CD4-positive, CD25-positive, alpha-beta regulatory T cell (primary cell): ENCODE results near the gene TMEM179. TPM values are rescaled to one million over a fixed set of nuclear protein-coding genes. Genes with fewer than 3 reads are reported as not detected.
"Not testable (repeated sequence)": the region's sequence is repeated elsewhere in the genome, so short reads cannot be mapped to it uniquely, and the experiment has no call there.

Experiments
- ATAC-seq, 2 donors: fragments of 150-1000 bp; cut with Tn5 transposase; one replicate each; pipeline ENCODE4 v1.10.0; 2021; ENCODE audit warnings: low read depth in 2 of 2, moderate number of reproducible peaks in 2 of 2, moderate library complexity in 1 of 2
- DNase-seq, 3 donors: peaks; one replicate each; pipeline versions ENCODE4 v3.0.0 to v3.0.0-alpha.2; 2012 to 2022; ENCODE audit warnings: mixed read lengths in 1 of 3
- H3K27ac ChIP-seq: one replicate; pipeline ENCODE4 v1.7.0; 2013; ENCODE audit warnings: mild to moderate bottlenecking, low read length; ENCODE audit not compliant: insufficient read depth, poor library complexity, severe bottlenecking
- H3K27me3 ChIP-seq: one replicate; pipeline ENCODE4 v1.7.0; 2013; ENCODE audit warnings: low read length; ENCODE audit not compliant: control insufficient read depth, insufficient read depth
- H3K36me3 ChIP-seq: one replicate; pipeline ENCODE4 v1.7.0; 2013; ENCODE audit warnings: mild to moderate bottlenecking, low read length, moderate library complexity; ENCODE audit not compliant: control insufficient read depth, insufficient read depth
- H3K4me1 ChIP-seq: 2 replicates; pipeline ENCODE4 v1.7.0; 2013; ENCODE audit warnings: mild to moderate bottlenecking, low read length; ENCODE audit not compliant: insufficient read depth, control insufficient read depth, poor library complexity, severe bottlenecking
- H3K4me3 ChIP-seq: one replicate; pipeline ENCODE4 v1.7.0; 2013; ENCODE audit warnings: low read depth, mild to moderate bottlenecking, low read length, moderate library complexity
- H3K9me3 ChIP-seq, 2 experiments: 1 replicate in 1 of 2; 2 replicates in 1 of 2; pipeline ENCODE4 v1.7.0; 2013; ENCODE audit warnings: low read length in 2 of 2, mild to moderate bottlenecking in 1 of 2, moderate library complexity in 1 of 2; ENCODE audit not compliant: control insufficient read depth in 2 of 2
- H3K27ac Mint-ChIP-seq, 3 donors: one replicate each; pipeline ENCODE4 v1.8.0; 2020 to 2022; ENCODE audit warnings: mild to moderate bottlenecking in 3 of 3, mixed read lengths in 3 of 3, moderate library complexity in 2 of 3
- H3K27me3 Mint-ChIP-seq: one replicate; pipeline ENCODE4 v1.8.0; 2022; ENCODE audit warnings: mild to moderate bottlenecking, mixed read lengths
- H3K36me3 Mint-ChIP-seq: one replicate; pipeline ENCODE4 v1.8.0; 2020; ENCODE audit warnings: mixed read lengths
- H3K4me1 Mint-ChIP-seq, 4 donors: one replicate each; pipeline ENCODE4 v1.8.0; 2020 to 2022; ENCODE audit warnings: mixed read lengths in 4 of 4, mild to moderate bottlenecking in 1 of 4
- H3K4me3 Mint-ChIP-seq, 4 donors: one replicate each; pipeline ENCODE4 v1.8.0; 2020 to 2022; ENCODE audit warnings: mild to moderate bottlenecking in 4 of 4, mixed read lengths in 4 of 4, moderate library complexity in 3 of 4
- H3K9me3 Mint-ChIP-seq, 7 donors: one replicate each; pipeline ENCODE4 v1.8.0; 2020 to 2022; ENCODE audit warnings: mixed read lengths in 7 of 7, mild to moderate bottlenecking in 3 of 7, moderate library complexity in 2 of 7
- polyA plus RNA-seq, 4 donors: library from polyadenylated mRNA; unstranded; fragments of 300-500 nt; fragmentation: Illumina TruSeq; gene quantifications; one replicate each; pipeline ENCODE4 v1.2.3, GENCODE V29; 2021
- total RNA-seq: library from RNA; stranded (reverse); gene quantifications from one replicate; pipeline ENCODE4 v1.2.3, GENCODE V29; 2022

Gene TMEM179
- total RNA-seq (not detected), polyA plus RNA-seq (not detected)

DNA sequence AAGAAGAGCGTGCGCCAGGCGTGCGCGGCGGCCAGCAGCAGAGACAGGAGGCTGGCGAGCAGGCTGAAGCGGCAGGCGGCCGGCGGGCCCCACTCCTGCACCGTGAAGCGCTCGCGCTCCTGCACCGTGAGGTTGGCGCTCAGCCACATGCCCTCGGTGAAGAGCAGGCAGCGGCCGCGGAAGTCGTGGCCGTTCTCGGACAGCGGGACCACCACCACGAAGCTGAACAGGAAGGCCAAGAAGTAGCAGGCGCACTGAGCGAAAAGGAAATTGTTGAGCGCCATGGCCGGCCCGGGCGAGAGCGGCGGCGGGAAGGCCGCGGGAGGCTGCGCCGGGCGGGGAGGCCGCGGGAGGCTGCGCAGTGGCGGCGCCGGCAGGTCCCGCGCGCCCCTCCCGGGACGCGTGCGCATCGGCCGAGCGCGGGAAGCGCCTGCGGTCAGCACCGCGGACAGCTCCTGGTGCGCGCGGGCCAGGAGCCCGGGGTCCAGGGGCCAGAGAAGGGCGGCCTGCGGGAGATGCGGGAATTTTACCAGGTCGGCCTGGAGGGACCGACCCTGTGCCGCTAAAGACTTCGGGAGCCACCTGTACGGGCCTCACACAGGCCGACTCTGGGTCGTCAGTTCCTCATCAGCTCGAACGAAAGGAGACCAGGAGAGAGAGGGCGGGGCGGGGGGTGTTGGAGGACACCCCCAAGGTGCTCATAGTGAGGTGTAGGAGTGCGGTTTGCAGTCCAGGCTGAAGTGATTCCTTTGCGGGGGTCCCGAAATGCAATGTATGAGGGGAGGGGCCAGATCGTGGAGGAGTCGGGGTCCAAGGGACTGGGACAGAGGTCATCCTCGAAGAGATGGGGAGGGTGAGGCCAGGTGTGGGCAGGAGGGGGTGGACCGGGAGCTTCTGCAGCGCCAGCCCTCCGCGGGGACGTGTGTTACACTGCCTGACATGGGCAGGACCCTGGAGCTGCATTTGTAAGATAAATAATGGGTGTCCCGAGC lies at the start of gene TMEM179:
Gene TMEM179 (minus strand): TSS at position 315 of the 992 bp plus-strand sequence. CDS start 31 bp downstream, at position 284.
- H3K4me1 Mint-ChIP-seq, result peaks cover 0 to 4% (median 2%) of the 10 kb centered on the region in 4 donors
- H3K4me3 ChIP-seq, result no peak within 1 kb of the TSS
- no peaks in the 10 kb centered on the region for H3K36me3 ChIP-seq
- no peaks in the 10 kb centered on the region for H3K27me3 ChIP-seq
- no peak for DNase-seq
- no peak for ATAC-seq
- H3K27me3 Mint-ChIP-seq, result peaks cover 39% of the 10 kb centered on the region
- H3K36me3 Mint-ChIP-seq, result no peaks in the 10 kb centered on the region
- no peaks in the 10 kb centered on the region for H3K9me3 ChIP-seq
- no peak within 1 kb of the TSS for H3K27ac ChIP-seq
- H3K4me1 ChIP-seq, result peaks cover 4% of the 10 kb centered on the region
- peaks cover 0 to 4% (median 0%) of the 10 kb centered on the region in 7 donors for H3K9me3 Mint-ChIP-seq
- H3K27ac Mint-ChIP-seq, result no peak within 1 kb of the TSS
- peak within 1 kb of the TSS in 1 of 4 donors; percentile 35 for H3K4me3 Mint-ChIP-seq

GRCh38 chr14:104654119-104654518 lies 49.5 kb upstream of the TMEM179 start:
- DNase-seq (no peak), ATAC-seq (no peak)
- no peaks in the 10 kb centered on the region for H3K27me3 ChIP-seq
- H3K9me3 Mint-ChIP-seq, result peaks cover 0 to 5% (median 1%) of the 10 kb centered on the region in 7 donors
- peaks cover 0 to 10% (median 3%) of the 10 kb centered on the region in 4 donors for H3K4me1 Mint-ChIP-seq
- no peaks in the 10 kb centered on the region for H3K36me3 ChIP-seq
- H3K4me3 Mint-ChIP-seq, result no peak overlapping the region
- no peaks in the 10 kb centered on the region for H3K9me3 ChIP-seq
- H3K4me3 ChIP-seq, result no peak overlapping the region
- H3K4me1 ChIP-seq, result peaks cover 5% of the 10 kb centered on the region
- peaks cover 19% of the 10 kb centered on the region for H3K27me3 Mint-ChIP-seq
- no peaks in the 10 kb centered on the region for H3K36me3 Mint-ChIP-seq
- H3K27ac ChIP-seq, result no peak overlapping the region
- H3K27ac Mint-ChIP-seq, result peak overlapping the region in 2 of 3 donors; percentile 23 to 83

- not testable (repeated sequence) for H3K27me3 ChIP-seq, H3K36me3 Mint-ChIP-seq, H3K4me3 Mint-ChIP-seq, H3K36me3 ChIP-seq, ATAC-seq, H3K4me1 ChIP-seq, DNase-seq, H3K9me3 ChIP-seq, H3K9me3 Mint-ChIP-seq, H3K4me3 ChIP-seq, H3K27ac Mint-ChIP-seq, H3K27ac ChIP-seq, H3K4me1 Mint-ChIP-seq
- H3K27me3 Mint-ChIP-seq, result peaks cover 22% of the 10 kb centered on the region
Measured at GRCh38 chr14:104653130-104653920, 48.8 kb upstream of the TMEM179 start.

DNA sequence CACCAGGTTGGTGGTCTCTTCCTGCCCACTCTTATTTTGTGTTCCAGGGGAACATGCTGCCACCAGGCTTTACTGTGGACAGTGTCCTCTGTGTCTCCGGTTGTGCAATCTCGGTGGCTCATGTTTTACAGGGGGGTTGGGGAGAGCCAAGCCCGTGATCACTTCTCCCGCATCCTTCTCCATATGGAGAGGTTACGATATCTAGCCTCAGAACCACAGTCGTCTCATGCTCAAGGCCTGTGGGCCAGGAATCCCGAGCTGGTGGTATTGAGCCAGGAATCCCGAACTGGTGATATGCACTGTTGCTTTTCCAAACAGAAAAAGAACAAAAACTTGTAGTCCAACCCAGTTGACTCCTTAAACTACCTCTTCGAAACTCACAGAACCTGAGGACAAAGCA lies 47.8 kb upstream of the TMEM179 start:
- Histone ChIP-seq H3K4me3 (no peak overlapping the region), H3K9me3 (no peaks in the 10 kb centered on the region), H3K36me3 (no peaks in the 10 kb centered on the region), H3K27ac (no peak overlapping the region), H3K4me1 (peaks cover 5% of the 10 kb centered on the region), H3K27me3 (no peaks in the 10 kb centered on the region)
- ATAC-seq (no peak), DNase-seq (no peak)
- Mint-ChIP-seq H3K27me3 (peaks cover 23% of the 10 kb centered on the region), H3K36me3 (no peaks in the 10 kb centered on the region), H3K4me3 (peak overlapping the region in 1 of 4 donors; percentile 46), H3K9me3 (peaks cover 0 to 5% (median 1%) of the 10 kb centered on the region in 7 donors), H3K4me1 (peaks cover 0 to 4% (median 0%) of the 10 kb centered on the region in 4 donors), H3K27ac (no peak overlapping the region)

DNA sequence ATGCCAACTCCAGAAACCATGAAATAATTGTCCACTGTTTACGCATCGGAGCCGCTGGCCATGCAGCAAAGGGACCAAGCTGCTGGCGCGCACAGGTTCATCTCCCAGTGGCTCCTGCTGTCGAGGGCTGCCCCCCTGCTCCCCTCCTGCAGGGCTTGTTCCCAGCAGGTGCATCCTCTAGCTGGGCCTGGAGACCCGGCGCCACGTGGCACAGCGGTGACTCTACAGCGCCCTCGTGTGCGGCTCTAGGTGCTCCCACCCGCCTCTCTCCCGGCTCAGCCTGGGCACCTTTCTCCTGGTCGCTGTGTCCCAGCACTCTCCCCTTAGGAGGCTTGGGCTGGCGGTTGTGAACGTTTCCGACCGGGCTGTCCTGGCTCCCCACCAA lies 47.3 kb upstream of the TMEM179 start:
- no peaks in the 10 kb centered on the region for H3K36me3 Mint-ChIP-seq
- Histone ChIP-seq H3K9me3 (no peaks in the 10 kb centered on the region), H3K27me3 (no peaks in the 10 kb centered on the region), H3K27ac (no peak overlapping the region), H3K4me3 (no peak overlapping the region), H3K36me3 (no peaks in the 10 kb centered on the region), H3K4me1 (peaks cover 5% of the 10 kb centered on the region)
- DNase-seq (no peak), ATAC-seq (no peak)
- peaks cover 0 to 5% (median 1%) of the 10 kb centered on the region in 7 donors for H3K9me3 Mint-ChIP-seq
- H3K4me3 Mint-ChIP-seq, result no peak overlapping the region
- H3K4me1 Mint-ChIP-seq, result peaks cover 0 to 3% (median 0%) of the 10 kb centered on the region in 4 donors
- H3K27me3 Mint-ChIP-seq, result peaks cover 26% of the 10 kb centered on the region
- no peak overlapping the region for H3K27ac Mint-ChIP-seq

DNA sequence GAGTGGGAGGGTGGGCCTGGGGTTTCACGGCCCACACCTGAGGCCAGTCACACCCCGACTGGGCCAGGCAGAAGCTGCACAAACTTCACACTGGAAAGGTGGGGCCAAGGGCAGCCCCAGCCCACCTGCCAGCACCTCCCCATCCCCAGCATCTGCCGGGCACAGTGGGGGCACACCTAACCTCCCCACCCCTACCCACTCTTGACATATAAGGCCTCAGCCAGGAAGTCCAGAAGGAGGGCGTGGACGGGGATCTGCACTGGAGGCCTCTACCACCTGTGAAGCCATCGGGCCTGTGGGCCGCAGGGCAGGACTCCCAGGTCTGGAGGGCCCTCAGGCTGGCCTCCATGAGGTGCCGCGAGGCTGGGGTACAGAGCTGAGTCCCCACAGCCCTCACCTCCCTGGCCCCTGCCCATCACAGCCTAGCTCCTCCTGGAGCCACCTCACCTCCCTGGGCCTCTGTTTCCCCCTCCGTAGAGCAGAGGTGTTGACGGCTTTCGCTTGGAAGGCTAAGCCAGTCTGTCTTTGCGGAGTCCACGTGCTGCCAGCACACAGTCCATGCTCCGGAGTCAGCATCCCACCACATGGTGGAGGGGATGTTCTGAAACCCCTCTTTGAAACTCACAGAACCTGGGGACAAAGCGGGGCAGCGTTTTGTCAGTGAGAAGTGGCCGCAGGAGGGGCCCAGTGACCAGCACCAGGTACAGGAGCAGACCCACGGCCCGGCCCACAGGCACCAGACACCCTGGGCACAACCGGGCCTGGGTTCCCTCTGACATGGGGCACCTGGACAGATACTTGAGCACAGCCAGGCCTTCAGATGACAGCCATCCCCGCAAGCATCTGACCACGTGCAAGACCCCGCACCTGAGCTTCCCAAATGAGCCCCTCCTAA lies 46.7 kb upstream of the TMEM179 start:
- H3K36me3 ChIP-seq, result no peaks in the 10 kb centered on the region
- no peaks in the 10 kb centered on the region for H3K36me3 Mint-ChIP-seq
- H3K4me3 ChIP-seq, result no peak overlapping the region
- H3K9me3 Mint-ChIP-seq, result peaks cover 0 to 5% (median 1%) of the 10 kb centered on the region in 7 donors
- DNase-seq (no peak), ATAC-seq (no peak)
- no peak overlapping the region for H3K4me3 Mint-ChIP-seq
- H3K27ac Mint-ChIP-seq, result no peak overlapping the region
- no peaks in the 10 kb centered on the region for H3K9me3 ChIP-seq
- peaks cover 0 to 2% (median 0%) of the 10 kb centered on the region in 4 donors for H3K4me1 Mint-ChIP-seq
- peaks cover 5% of the 10 kb centered on the region for H3K4me1 ChIP-seq
- H3K27me3 Mint-ChIP-seq, result peaks cover 27% of the 10 kb centered on the region
- no peak overlapping the region for H3K27ac ChIP-seq
- H3K27me3 ChIP-seq, result no peaks in the 10 kb centered on the region
